GM06990 (cell line): ENCODE measurements around the gene WDR73.

Experiments
- DNase-seq: peaks from one replicate; pipeline ENCODE4 v3.0.0-alpha.2; 2011; ENCODE audit not compliant: insufficient read length; ENCODE audit errors: extremely low read depth
- H3K27me3 ChIP-seq: replicated peaks from 2 replicates; pipeline ENCODE4 v1.6.0; 2011; ENCODE audit warnings: low read length; ENCODE audit not compliant: control insufficient read depth, insufficient read depth
- H3K36me3 ChIP-seq: 2 replicates; pipeline ENCODE4 v1.5.1; 2011; ENCODE audit warnings: low read length; ENCODE audit not compliant: control insufficient read depth, insufficient read depth
- H3K4me3 ChIP-seq: replicated peaks from 2 replicates; pipeline ENCODE4 v1.5.1; 2011; ENCODE audit warnings: low read depth, mild to moderate bottlenecking, control low read depth, low read length
- TF ChIP-seq, protein P1 (sequence below): IDR thresholded peaks from 2 replicates; pipeline ENCODE4 v1.5.1; 2011; ENCODE audit warnings: low read length, control low read depth, mild to moderate bottlenecking, inconsistent platforms; ENCODE audit not compliant: insufficient read depth, poor library complexity, severe bottlenecking

Gene WDR73

DNA sequence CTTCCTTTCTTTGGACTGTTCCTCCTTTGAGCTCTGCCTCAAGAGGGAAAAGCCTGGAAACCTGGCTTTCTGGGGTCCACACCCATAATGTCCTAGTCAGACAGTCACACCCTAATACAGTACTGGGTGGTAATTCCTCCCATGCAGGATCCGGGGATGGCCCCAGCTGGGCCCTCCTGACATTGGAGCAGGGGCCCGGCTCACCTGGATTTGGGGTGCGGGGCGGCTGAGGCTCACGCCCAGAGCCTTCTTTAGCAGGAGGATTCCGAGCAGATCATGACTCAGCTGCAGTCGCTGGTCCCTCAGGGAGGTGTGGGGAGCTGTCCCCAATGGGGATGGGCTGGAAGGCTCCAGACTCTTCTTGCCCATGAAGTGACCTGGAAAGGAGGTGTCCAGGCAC, 2.9 kb upstream of the WDR73 start:
- H3K27me3 ChIP-seq, result no peaks in the 10 kb centered on the region
- H3K36me3 ChIP-seq, result 0 out of 2 replicates have a peak, but pooled peaks cover 2% of the 10 kb centered on the region
- TF ChIP-seq, protein P1, sequence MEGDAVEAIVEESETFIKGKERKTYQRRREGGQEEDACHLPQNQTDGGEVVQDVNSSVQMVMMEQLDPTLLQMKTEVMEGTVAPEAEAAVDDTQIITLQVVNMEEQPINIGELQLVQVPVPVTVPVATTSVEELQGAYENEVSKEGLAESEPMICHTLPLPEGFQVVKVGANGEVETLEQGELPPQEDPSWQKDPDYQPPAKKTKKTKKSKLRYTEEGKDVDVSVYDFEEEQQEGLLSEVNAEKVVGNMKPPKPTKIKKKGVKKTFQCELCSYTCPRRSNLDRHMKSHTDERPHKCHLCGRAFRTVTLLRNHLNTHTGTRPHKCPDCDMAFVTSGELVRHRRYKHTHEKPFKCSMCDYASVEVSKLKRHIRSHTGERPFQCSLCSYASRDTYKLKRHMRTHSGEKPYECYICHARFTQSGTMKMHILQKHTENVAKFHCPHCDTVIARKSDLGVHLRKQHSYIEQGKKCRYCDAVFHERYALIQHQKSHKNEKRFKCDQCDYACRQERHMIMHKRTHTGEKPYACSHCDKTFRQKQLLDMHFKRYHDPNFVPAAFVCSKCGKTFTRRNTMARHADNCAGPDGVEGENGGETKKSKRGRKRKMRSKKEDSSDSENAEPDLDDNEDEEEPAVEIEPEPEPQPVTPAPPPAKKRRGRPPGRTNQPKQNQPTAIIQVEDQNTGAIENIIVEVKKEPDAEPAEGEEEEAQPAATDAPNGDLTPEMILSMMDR, result no peak
- no peak for DNase-seq
- no peak overlapping the region for H3K4me3 ChIP-seq

DNA sequence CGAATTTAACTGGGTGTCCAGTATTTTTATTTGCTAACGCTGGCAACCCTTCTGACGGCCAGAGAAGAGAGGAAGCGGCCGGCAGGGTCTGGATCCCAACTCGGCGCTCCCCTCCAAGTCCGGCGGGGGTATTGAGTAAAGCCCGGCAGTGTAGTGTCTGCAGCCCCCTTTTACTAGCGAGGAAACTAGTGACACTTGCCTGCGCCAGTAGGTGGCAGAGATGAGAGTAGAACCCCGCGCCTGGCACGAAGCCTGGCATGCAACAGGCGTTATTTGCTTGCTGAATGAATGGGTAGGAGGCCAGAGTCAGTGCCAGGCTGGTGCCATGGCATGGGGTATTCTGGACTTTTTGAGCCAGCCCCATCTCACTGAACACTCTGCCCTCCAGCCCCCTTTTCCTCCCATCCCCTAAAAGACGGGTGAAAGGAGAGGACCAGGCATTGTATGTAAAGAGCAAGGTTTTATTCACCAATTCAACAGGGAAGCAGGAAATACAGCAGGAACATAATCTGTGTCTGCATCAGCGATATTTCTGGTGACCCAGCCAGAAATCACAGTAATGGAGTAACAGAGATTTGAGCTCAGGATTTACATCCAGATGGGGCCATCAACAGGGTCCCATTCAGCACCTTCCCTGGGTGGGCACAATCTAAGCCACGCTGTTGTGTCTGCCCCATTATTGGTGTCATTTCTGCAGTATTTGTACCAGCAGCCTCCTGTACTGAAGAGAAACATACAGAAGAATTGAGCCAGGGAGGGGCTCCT, 788 bp upstream of the WDR73 start:
- Histone ChIP-seq H3K27me3 (no peaks in the 10 kb centered on the region), H3K4me3 (peak overlapping the region; percentile 96), H3K36me3 (peaks cover 3% of the 10 kb centered on the region)
- DNase-seq, result peak; percentile 66
- TF ChIP-seq, protein P1, result peak; percentile 82

DNA sequence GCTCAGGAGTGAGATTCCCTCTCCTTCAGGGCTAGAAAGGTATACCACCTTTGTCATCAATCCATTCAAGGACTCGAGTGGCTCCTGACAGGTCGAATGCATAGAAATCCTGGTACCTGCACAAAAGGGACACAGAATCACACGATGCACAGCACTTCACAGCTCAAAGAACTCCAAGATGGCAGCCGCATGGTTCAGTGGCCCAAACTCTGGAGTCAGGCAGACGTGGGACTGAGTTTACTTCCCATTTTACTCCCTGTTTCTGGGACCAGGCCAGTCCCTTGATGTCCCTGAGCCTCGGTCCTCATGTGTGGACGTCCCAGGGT, 536 bp downstream of the WDR73 start:
- peaks cover 6% of the 10 kb centered on the region for H3K36me3 ChIP-seq
- no peak for DNase-seq
- H3K27me3 ChIP-seq, result no peaks in the 10 kb centered on the region
- peak overlapping the region; percentile 96 for H3K4me3 ChIP-seq
- TF ChIP-seq, protein P1, result no peak

GRCh38 chr15:84649706-84650105, 4.4 kb downstream of the WDR73 start:
- H3K27me3 ChIP-seq, result no peaks in the 10 kb centered on the region
- no peak for DNase-seq
- peaks cover 18% of the 10 kb centered on the region for H3K36me3 ChIP-seq
- H3K4me3 ChIP-seq, result no peak overlapping the region
- TF ChIP-seq, protein P1, result no peak

DNA sequence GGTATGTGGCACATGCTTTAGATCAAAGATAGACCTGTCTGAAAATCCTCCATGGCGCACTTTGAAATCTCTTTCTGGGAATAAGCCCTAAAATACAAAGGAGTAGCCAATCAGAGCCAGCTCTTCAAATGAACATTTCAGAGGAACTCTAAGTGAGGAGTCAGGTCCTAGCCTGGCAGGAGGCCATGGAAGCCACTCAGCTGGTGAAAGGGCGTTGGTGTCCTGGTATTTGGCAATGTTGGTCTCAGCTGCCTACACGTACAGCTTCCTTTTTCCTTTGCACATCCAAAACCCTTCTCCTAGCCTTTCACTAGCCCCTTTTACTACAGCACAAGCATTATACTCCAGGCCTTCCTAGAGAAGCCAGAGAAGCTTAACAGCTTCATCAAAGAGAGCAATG, 5.5 kb downstream of the WDR73 start:
- no peak overlapping the region for H3K4me3 ChIP-seq
- peaks cover 18% of the 10 kb centered on the region for H3K36me3 ChIP-seq
- H3K27me3 ChIP-seq, result no peaks in the 10 kb centered on the region
- no peak for DNase-seq
- TF ChIP-seq, protein P1, result no peak

DNA sequence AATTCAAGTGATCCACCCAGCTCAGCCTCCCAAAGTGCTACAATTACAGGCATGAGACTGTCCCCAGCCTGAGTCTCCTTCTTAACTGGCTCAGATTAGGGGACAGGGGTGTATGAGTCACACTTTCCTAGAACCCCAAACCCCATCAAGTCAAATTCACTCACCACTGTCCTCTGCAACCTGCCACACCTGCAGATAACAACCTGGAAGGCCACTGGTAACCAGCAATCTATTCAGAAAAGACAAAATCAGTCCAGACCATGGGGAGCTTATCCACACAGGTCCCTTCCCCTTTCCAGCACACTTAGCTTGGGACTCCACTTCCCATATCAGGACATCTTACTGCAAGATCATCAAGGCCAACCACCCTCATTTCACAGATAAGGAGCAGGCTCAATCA, 6.4 kb downstream of the WDR73 start:
- DNase-seq, result no peak
- Histone ChIP-seq H3K27me3 (no peaks in the 10 kb centered on the region), H3K36me3 (peaks cover 23% of the 10 kb centered on the region), H3K4me3 (no peak overlapping the region)
- TF ChIP-seq, protein P1, result no peak
